ENCODE results near the gene BPIFB6.

BPIFB6 gene

DNA sequence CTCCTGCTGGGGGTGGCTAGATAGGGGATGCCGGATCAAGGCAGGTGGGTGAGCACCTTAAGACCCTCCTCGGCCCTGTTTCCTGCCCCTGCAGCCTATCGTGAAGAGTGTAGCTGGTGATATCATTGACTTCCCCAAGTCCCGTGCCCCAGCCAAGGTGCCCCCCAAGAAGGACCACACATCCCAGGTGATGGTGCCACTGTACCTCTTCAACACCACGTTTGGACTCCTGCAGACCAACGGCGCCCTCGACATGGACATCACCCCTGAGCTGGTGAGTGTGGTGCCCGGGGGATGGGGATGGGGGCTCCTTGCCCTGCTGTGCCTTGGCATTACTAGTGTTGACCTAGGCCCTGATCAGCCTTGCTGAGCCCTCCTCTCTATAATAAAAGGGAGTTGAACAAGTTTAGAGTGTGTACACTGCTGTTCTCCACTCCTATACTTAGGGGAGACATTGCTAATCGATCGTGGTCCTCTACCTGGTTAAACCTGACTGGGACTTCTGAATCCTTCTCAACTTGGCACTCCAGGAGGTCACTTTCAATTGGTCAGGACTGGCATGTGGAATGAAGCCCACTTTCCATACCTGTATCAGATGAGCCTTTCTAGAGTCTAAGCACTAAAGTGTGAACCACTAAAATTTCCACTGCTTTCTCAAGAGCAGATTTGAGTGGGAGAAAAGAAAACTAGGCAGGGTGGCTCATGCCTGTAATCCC lies 33.3 kb downstream of the BPIFB6 start:
- FAIRE-seq: no peak

DNA sequence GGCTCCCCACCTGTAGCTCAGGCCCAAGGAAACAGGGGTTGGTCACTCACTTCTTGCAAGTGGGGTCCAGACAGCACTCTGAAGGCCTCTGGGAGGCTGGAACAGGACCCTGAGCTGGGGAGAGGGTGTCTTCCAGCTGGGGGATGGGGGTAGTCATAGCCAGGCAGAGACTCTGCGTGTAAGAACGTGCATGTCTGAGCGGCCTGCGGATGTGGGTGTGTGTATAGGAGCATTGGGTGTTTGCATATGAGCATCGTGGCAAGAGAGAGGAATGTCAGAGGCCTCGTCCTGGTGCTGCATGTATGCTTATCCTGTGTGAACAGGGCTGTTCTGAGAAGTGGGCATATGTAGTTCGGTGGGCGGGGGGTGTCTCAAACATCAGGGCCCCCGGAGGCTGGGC lies 34.3 kb downstream of the BPIFB6 start:
- FAIRE-seq: no peak

DNA sequence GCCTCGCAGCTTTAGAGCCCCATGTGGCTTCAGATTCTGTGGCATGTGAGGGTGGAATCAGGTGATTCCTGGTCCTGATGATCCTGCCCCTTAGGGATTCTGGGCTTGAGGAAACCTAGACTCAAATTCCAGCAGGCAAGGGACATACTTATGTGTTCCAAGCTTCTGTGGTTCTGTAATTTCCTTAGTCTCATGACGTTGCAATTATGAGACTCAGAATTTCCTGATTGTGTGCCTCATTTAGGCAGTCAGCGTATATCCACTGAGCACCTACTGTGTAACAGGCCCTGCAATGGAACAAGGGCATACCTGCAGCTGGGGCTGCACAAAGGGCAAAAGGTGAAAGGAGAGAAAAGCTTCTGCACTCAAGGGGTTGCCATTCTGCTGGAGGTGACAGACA lies 36.4 kb downstream of the BPIFB6 start:
- no peak for FAIRE-seq

DNA sequence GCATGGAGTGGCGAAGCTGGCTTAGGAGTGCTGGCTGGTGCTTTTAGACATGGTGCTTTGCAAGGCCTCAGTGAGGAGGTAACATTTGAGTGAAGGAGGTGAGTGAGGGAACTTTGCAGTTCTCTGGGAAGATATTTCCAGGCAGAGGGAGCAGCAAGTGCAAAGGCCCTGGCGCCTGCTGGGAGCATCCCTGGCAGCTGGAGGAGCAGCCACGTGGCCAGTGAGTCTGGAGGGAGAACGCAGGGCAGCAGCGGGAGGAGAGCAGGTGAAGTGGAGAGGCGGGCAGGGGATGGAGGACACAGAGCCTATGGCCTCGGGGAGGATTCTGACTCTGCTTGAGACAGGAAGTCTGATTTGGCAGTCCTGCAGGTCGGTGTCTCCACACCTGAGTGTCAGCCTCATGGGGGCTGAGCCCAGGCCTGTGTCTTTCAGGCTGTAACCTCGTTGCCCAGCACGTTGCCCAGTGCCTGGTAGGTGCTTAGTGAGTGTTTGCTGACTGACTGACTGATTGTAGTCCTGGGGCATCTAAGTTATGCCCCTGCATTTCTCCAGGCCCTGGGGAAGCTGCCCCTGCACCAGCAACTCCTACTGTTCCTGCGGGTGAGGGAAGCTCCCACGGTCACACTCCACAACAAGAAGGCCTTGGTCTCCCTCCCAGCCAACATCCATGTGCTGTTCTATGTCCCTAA lies 36.9 kb downstream of the BPIFB6 start:
- FAIRE-seq: no peak

DNA sequence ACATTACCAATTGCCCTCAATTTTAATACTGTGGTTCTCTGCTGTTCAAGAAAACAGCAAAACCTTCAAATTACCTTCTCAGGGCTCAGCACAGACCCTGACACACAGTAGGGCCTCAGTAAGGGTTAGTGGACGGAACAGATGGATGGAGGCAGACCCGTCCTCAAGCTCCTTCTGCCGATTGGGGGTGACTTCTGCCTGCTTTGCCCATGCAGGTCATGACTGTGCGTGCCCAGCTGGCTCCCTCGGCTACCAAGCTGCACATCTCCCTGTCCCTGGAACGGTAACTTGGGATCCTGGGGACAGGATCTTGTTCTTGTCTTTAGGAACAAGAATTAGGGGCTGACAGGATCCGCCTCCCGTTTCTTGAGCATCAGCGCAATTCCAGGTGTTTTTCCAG lies 38.2 kb downstream of the BPIFB6 start:
- FAIRE-seq: no peak

DNA sequence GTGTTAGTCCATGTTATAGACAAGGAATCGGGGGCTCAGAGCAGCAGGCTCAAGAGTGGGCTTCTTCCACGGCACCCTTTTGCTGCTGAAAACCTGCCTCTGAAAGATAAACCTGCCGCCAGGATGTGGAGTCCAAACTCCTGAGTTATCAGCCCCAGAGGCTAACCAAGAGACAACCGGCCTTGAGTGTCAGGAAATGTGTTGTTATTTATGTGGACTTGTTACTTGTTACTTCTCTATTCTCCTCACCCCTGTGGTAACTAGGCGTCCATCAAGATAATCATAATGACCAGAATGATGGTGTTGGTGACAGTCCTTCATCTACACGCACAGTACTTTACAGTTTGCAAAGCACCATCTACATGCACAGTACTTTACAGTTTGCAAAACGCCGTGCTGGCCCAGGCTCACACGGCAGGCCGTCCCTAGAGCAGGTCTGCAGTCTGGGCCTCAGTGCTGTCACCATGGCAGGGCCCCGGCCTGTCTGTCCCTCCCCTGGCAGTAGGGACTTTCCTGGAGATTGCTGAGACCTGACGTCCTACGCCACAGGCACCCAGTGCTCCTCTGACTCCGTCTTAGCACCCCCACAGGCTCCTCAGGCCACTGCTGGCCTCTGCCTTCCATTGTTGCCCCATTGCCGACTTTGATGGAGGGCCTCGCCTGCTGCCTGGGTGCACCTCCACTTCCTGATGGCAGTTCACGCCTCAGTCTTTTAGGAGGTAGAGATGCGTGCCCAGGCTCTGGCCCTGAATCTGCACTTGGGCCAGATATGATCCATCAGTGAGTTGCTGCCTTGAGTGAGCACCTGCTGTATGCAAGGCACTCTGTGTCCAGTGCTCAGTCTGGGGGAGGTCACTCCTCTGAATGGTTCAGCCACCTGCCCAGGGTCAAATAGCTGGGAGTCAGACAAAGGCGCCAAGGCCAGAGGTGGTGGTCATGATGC lies 38.9 kb downstream of the BPIFB6 start:
- FAIRE-seq: no peak

DNA sequence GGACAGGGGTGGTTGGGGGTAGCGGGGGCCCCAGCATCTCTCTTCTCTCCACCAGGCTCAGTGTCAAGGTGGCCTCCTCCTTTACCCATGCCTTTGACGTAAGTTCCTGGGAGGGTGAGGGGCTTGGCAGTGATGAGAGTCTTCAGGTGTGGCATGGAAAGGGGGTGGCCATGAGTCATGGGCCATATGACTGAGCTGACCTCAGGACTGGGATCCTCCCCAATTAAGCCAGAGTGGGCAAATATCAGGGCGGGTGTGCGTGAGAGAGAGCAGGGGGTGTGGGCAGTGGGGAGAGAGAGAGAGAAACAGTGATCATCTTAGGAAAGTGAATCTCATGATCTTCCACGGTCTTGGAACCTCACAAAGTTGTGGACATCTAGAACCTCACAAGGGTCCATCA lies 39.8 kb downstream of the BPIFB6 start:
- no peak for FAIRE-seq

DNA sequence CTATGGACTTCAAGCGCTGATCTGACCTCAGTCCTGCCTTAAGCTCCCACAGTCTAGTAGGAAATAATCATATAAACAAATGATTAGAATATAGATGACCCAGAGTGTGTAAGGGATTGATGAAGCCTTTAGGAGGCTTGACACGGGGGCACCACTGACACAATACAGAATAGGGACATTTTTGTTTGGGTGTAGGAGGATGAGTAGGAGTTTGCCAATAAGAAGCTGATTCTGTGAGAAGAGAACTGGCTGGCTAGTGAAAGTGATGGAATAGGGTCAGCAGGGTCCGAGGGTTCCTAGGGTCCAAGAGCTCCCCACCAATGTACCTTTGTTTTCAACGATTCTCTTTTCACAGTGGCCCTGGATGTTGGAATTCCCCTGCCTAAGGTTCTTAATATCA lies 40.9 kb downstream of the BPIFB6 start:
- FAIRE-seq: no peak

DNA sequence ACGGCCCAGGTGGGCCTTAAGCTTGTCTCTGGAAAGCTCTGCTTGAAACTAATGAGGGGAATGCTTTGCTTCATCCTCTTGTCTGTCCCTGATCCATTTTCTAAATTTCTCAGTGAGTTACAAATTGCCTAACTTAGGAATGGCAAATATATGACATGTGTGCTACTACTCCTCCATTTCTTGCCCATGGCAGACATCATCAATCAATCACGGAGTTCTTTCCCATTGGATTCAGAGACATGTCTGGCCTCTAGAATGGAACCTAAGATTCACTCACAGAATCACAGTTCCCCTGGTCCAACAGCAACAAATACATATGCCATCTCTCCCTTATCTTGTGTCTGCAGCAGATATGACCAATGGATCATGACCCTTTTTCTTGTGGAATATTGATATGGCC lies 41.4 kb downstream of the BPIFB6 start:
- no peak for FAIRE-seq

DNA sequence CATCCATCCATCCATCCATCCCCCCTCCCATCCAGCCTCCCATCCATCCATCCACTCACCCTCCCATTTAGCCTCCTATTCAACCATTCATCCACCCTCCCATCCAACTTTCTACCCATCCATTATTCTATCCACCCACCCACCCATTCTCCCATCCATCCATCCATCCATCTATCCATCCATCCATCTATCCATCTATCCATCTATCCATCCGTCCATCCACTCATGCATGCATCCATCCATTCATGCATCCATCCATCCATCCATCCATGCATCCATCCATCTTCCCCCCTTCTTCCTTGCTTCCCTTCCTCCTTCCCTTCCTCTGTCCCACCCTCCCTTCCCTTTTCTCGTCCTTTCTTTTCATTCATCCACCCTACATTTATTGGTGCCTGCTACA lies 43.2 kb downstream of the BPIFB6 start:
- no peak for FAIRE-seq

DNA sequence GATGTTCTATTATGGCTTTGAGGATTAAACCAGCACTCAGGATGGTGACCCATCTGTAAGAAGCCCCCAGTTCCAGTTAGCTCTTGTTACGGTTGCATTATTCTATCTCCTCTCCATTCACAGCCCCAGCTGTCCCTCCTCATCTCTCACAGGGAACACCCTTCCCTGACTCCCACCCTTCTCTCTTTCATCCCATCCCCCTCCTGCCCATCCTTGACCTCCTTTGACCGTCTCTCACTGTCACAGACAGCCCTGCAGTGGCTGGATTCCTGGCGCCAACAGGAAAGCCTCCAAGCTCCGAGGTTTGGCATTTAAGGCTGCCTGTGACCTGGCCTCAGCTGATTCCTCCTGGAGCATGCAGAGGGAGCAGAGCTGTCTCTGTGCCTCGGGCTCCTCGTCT lies 43.8 kb downstream of the BPIFB6 start:
- FAIRE-seq: no peak

DNA sequence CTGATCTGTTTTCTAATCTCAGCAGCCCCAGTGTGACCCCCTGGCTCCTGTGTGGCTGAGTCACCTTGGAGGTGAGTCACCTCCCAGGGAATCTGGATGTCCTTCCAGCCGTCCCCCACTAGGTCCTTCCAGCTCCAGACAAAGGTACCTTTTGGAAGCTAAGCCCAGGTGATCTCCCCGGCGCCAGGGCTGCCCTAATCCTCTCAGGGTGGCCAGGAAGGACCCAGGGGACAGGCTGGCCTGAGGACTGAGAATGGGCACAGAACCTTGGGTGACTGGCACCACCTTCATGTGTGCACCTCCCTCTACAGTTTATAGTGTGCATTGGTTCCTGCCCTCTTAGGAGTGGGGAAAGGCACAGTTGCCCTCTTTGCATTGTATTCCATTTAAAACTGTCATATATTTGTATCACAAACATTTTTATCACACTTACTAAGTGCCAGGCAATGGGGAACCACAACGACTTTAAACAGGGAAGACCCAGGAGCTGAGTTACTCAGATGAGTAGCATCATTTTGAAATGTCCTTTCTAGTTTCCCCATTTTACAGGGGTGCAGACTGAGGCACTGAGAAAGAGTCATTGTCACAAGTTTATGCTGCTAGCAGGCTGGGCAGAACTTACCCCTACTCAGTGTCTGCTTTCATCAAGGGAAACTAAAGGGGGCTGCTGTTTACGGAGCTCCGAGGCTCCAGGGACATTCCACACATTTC lies 45.4 kb downstream of the BPIFB6 start:
- no peak for FAIRE-seq

DNA sequence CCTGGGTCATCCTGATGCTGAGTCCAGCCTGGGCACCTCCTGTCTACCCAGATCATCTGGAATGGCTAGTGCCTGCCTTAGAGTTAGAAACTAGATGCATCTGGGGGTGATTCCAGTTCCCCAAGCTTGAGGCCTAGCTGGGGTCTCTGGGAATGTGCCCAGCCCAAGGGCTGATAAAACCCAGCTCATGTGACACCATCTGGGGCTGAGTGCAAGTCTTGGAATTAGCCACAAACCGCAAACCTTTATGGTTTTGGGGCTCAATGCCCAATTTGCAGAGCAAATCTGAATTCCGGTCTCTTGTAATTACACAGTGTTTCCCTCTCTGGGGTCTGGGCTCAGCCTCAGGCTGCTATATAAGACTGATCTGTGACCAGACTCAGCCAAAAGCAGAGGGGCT lies 47.8 kb downstream of the BPIFB6 start, which contains the start of gene BPIFB4:
BPIFB4 (plus strand) TSS at position 385 of the 400 bp plus-strand sequence. CDS start 1,884 bp downstream, outside the sequence.
- FAIRE-seq: no peak

DNA sequence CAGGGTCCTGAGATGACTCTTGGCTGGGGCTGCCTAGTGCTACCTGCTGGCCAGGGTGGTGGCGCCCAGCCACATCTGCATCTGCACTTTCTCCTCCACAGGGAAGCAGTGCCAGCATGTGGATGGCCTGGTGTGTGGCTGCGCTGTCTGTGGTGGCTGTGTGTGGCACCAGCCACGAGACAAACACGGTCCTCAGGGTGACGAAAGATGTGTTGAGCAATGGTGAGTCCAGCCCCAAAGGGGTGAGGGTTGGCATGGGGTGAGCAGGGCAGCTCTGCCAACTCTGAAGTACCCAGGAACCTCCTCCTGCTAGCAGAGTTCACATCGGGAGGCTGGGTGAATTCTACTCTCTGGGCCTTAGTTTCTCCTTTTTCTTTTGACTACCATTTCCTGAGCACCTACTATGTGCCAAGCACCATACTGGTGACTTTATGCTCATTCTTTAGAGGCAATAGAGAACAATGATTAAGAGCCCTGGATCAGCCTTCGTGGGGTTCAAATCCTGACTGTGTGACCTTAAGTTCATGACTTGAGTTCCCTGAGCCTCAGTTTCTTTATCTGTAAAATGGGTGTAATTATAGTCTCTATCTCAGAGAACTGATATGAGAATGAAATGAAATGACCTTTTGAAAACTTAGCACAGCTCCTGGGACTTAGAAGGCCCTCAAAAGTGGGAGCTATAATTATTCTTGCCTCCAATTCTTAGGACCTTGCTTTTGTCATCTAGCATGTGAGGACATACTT lies 50.1 kb downstream of the BPIFB6 start:
- no peak for FAIRE-seq

DNA sequence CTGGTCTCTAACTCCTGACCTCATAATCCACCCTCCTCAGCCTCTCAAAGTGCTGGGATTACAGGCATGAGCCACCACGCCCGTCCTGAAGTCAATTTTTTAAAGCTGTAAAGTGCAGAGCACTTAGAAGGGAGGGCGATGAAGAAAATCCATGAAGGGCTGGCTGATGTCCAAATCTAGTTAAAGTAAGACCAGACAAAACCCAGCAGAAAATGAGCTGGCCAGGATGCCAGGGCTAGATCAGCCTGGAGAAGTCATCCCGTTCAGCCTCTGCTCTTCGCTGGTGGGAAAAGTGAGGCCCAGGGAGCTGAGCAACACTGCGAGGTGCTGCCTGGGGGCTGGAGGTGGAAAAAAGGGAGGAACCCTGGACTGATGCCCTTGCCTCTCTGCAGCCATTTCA lies 51.1 kb downstream of the BPIFB6 start:
- no peak for FAIRE-seq

DNA sequence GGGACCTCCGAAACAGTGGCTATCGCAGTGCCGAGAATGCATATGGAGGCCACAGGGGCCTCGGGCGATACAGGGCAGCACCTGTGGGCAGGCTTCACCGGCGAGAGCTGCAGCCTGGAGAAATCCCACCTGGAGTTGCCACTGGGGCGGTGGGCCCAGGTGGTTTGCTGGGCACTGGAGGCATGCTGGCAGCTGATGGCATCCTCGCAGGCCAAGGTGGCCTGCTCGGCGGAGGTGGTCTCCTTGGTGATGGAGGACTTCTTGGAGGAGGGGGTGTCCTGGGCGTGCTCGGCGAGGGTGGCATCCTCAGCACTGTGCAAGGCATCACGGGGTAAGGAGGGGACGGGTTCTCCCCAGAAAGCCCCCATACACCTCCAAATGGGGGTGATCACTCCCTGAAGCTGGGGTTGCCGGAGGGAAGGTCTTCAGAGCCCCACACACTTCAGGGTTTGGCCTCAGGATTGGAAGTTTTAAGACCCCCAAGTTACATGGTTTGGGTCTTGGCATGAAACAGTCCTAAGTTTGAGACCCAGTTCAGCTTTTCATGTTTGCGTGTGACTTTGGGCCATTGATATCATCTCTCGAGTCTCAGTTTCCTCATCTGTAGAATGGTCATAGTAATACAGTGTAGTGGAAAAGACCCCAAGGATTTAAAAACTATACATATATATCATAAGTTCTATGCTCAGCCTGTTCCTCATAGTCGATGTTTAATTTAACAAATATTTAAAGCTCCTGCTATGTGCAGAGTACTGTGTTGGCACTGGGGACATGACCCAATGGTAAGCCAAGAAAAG lies 52.3 kb downstream of the BPIFB6 start:
- FAIRE-seq: no peak

DNA sequence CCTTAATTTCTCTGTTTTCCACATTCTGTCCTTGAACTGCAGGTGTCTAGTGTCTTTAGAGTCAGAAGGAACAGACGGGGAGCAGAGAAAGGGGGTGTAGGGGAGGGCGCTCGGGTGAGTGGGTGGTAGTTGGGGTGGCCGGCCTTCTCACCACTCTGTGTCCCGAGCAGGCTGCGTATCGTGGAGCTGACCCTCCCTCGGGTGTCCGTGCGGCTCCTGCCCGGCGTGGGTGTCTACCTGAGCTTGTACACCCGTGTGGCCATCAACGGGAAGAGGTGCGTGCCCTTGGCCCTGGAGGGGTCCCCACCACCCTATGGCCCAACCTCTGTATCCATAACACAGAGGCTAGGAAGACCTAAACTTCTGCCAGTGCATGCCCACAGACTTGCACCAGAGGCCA lies 53.3 kb downstream of the BPIFB6 start:
- no peak for FAIRE-seq

DNA sequence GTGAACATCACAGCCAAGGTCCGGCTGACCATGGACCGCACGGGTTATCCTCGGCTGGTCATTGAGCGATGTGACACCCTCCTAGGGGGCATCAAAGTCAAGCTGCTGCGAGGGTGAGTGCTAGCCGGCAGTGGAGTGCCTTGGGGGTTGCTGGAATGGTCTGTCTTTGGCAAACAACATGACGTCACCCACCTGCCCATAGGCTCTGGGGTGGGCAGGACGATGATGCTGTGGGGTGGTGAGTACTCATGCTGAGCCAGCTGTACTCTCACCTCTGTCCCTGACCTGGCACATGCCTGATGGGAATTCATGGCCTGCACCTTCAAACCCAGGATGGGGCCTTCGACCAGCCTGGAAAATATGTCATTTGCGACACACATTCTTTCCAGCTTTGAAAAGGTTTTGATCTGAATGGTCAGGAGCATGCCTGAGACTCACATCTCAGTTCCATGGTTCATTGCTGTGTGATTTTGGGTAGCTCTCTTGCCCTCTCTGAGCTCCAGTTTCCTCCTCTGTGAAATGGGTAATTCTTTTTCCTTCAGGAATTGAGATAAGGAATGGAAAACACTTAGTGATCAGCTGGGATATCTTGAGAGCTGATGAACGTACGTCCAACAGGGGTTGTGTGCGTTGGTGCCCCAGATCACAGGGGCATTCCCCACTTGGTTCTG lies 54.7 kb downstream of the BPIFB6 start:
- FAIRE-seq: no peak

DNA sequence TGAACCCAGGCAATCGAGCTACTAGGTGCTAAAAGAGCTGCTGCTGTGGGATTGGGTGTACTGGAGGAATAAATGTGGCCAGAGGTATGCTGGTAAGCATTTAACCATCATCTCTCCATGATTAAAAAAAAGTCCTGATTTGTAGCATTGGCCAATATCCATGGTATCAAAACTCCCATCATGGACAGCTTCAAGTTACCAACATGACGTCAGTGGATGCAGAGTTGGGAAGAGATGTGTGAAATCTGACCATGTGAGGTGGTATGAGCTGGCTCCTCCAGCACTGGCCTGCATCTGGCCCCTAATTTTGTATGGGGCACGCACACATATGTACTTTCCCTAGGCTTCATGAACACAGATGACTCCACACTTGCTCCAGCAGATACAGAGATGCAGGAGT lies 59.7 kb downstream of the BPIFB6 start:
- FAIRE-seq: no peak

DNA sequence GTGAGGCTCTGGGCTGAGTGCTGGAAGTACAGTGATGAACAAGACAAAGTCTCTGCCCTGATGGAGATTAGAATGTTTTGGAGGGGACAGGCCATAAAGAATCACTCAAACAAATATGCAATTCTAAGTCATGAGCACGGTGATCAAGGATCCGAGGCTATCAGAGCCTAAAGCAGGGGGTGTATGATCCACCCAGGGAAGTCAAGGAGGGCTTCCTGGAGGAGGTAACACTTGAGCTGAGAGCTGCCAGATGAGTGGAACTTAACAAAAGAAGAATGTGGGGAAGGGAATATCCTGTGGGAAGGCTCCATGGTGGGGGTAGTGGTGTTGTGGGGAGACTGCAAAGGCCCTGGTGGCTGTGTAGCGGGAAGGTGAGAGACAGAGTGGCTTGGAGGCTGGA lies 60.2 kb downstream of the BPIFB6 start:
- no peak for FAIRE-seq

DNA sequence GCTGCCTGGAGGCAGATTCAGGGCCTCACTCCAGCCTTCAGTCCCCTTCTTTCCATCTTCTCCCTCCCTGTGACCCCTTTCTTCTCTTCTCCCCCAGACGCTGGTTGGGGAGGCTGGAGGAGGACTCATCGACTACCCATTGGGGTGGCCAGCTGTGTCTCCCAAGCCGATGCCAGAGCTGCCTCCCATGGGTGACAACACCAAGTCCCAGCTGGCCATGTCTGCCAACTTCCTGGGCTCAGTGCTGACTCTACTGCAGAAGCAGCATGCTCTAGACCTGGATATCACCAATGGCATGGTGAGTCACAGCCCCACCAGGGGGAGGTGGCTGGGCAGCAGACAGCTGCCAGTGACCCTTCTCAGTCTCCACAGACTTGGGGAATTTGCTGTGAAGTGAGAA lies 60.9 kb downstream of the BPIFB6 start:
- FAIRE-seq: no peak

Data from endometrium (tissue), 2 donors.